Non-pigmented ciliary epithelial cell (primary cell): Measurements from ENCODE around the gene KCNJ10.

Source experiments
- DNase-seq: peaks from one replicate; pipeline ENCODE4 v3.0.0-alpha.2; 2010; ENCODE audit warnings: low read depth

KCNJ10 gene

DNA sequence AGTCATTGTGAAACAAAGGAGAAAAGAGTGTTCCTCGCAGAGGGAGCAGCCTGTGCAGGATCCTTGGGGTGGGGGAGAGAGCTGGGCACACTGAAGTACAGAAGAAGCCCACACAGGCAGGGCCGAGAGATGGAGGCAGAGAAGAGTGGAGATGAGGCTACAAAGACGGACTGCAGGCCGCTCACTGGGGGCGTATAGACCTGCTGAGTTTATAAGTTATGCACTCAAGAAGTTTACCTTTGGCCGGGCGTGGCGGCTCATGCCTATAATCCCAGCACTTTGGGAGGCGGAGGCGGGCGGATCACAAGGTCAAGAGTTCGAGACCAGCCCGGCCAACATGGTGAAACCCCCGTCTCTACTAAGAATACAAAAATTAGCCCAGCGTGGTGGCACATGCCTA lies 108.3 kb downstream of the KCNJ10 start:
- no peak for DNase-seq

DNA sequence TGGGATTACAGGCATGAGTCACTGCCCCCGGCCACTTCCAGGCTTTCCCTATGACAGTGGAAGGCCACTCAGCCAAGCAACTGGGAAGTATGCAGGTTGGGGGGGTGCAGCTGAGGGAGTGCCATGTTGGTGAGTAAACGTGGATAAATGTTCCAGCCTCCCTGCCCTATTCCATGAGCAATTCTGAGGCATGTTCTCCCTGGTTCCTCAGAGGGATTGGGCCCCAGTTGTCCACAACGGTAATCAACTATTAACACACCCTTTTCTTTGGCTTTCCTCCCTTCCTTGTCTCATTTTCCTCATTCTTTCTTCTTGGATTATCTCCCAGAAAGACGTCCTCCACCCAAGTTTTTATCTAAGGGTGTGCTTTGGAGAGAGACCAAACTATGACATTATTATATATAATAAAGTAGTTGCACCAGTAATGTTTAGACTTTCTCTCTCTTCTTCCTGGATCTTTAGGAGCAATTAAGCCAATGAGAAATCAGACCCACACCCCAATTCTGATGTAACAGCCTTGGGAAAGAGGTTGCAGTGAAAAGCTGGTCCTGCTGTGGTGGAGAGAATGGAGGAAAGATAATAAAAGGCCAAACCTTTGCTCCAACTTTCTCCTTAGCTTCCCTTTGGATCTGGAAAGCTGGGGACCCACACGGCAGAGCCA lies 109.1 kb downstream of the KCNJ10 start:
- DNase-seq = no peak

GRCh38 chr1:159959451-159959850 lies 110.5 kb downstream of the KCNJ10 start:
- DNase-seq = no peak

GRCh38 chr1:159958719-159959380 lies 111.1 kb downstream of the KCNJ10 start:
- DNase-seq = no peak

GRCh38 chr1:159957824-159958268 lies 112.1 kb downstream of the KCNJ10 start:
- no peak for DNase-seq

- DNase-seq = no peak
Measured at GRCh38 chr1:159955456-159955855, 114.5 kb downstream of the KCNJ10 start.

DNA sequence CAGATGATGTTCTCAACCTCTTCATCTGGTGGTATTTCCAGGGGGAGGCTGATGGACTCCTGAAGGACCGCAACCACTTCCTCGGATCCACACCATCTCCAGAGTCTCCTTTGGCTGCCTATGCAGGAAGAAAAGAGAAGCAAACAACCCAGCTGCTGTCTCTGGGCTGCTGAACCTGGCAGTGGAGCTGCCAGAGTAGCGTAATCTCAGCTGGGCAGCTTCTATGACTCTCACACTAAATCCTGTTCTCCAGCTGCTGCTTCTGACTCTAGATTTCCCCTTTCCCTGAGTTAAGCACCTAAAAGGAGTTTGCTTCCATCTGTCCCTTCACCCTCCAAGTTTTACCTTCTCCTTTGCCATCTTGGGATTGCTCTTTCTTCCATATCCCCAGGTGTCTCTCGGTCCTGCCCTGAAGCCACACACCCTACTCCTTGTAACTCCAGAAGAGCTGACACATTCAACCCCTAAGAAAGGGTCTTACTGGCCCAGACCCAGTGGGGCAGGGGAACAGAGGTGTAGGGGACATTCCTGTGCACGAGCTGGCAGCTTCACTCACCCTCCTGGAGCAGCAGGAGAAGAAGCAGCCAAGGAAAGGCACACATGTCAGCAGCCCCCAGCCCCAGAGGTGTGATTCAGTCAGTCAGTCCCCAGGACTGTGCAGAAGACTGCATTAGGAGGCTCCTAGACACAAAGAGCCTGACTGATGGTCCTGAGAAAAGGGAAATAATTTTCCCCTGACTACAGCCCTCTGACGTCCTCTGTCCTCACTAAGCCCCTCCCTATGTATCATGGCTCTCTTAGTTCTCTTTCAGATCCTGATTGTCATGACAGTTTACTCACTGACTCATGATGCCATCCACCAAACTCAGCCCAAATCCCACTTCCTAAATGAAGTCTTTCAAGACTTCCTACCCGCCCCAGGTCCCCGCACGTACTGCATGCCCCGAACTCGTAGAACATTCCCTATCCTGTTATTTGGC lies 116.1 kb downstream of the KCNJ10 start, which contains the start of gene SLAMF9:
TSS of gene SLAMF9 (minus strand) at position 702 of the 980 bp plus-strand sequence. CDS start at position 602, 100 bp downstream.
- DNase-seq = no peak

GRCh38 chr1:159952932-159953331 lies 117.0 kb downstream of the KCNJ10 start:
- no peak for DNase-seq

DNA sequence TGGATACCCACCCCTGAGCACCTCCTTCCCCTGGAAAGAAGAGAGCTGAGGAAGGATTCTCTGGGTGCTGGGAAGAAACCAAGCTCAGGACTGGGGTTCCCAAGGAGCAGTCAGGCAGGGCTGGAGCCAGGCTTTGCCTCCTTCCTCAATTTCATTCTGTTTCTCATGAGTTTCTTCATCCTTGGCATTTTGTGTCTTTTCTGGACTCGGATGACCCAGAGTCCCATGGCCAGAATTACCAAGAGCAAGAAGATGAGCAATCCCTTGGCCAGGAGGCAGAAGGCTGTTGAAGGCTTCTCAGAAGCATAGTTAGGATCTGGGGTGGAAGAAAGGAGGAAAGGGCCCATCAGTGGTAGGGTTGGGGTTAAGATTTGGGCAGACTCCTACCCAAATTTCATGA lies 118.4 kb downstream of the KCNJ10 start:
- DNase-seq = no peak

DNA sequence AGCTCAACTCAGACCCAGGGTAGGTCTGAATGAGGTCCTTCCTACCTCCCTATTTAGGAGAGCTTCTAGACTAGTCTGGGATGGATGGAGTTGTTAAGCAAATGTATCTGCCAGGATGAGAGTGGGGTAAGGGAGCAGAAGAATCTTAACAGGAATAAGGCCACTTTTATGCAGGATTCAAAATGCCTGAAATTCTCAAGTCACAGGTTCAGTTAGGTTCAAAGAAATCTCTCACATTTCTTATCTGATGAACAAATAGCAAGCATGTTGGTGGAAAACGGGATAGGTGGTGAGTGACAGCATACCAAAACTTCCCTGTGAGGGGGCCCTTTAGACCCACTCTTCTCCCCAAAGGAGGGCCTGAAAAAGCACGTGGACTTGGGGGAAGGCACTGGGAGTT lies 118.9 kb downstream of the KCNJ10 start:
- DNase-seq = no peak

GRCh38 chr1:159949981-159950381 lies 120.0 kb downstream of the KCNJ10 start:
- no peak for DNase-seq

DNA sequence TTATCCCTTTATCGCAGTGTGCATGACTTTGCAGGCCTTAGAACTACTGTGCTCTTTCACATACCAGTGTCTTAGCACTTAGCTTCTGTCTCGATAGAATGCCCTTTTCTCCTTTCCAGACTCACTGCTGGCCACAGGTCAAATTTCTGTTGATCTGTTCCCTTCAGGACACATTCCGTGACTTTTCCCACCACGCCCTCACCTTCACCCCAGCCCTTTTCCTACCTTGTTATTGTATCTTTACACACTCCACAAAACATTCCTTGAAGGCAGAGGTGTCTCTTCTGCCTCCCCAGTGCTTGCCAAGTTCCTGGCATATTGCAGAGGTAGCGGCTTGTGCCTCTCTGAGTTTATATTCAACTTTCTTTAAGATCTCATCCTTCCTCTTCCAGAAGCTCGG lies 120.8 kb downstream of the KCNJ10 start:
- DNase-seq = no peak
